ENCODE results near the gene NOMO2. TPM values are rescaled to one million over a fixed set of nuclear protein-coding genes. Genes with fewer than 3 reads are reported as not detected.
"Not testable (repeated sequence)": the region's sequence is repeated elsewhere in the genome, so short reads cannot be mapped to it uniquely, and the experiment has no call there.

Gene NOMO2
- total RNA-seq, 2 donors from 2014 or later, result 59.0 to 85.3 TPM

GRCh38 chr16:18573887-18574286, 12.0 kb upstream of the NOMO2 start:
- 67% methylated on average over 1 of the region's 7 CpGs for WGBS
- H3K36me3 ChIP-seq; DNase-seq (ENCODE audit: low spot score); H3K27me3 ChIP-seq (replicated peaks; ENCODE audit: insufficient read depth); H3K27ac ChIP-seq; intact Hi-C loops (cut with DNase I); H3K4me1 ChIP-seq (replicated peaks); H3K4me3 ChIP-seq; H3K9me3 ChIP-seq: not testable (repeated sequence)

GRCh38 chr16:18572973-18573372, 11.1 kb upstream of the NOMO2 start:
- DNase-seq (ENCODE audit: low spot score); H3K4me1 ChIP-seq (replicated peaks); intact Hi-C loops (cut with DNase I); H3K4me3 ChIP-seq; H3K9me3 ChIP-seq; H3K36me3 ChIP-seq; H3K27me3 ChIP-seq (replicated peaks; ENCODE audit: insufficient read depth); H3K27ac ChIP-seq: not testable (repeated sequence)
- WGBS, result 92% methylated on average over 7 of the region's 8 CpGs

DNA sequence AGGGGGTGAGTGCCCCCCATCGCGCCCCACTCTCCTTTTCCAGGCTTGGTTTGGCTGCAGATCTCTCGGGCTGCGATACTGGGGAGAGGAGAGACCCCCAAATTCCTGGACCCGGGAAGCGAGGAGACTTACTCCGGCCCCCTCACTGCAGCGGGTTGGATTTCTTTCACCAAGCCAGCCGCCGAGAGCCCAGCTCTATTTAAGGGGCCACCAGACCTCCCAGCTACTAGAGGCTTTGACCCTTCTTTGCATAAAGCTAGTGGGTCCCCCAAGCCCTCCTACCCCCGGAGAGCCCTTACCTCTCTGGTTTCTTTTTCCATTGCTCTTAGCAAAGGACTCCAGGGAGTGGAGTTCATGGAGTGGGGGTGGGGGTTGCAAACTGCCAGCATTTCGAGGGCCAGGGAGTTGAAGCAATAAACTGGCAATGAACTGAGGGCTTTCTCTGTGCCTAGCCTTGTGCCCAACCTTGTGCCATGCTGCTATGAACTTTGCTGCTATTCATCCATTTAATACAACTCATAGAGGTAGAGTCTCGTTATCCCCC, 9.5 kb upstream of the NOMO2 start:
- intact Hi-C loops (cut with DNase I); DNase-seq (ENCODE audit: low spot score); H3K9me3 ChIP-seq; H3K27me3 ChIP-seq (replicated peaks; ENCODE audit: insufficient read depth); H3K4me3 ChIP-seq; H3K27ac ChIP-seq; H3K4me1 ChIP-seq (replicated peaks); H3K36me3 ChIP-seq: not testable (repeated sequence)
- WGBS, result no CpG with 5 or more reads among the region's 13 CpGs

- H3K4me3 ChIP-seq; DNase-seq (ENCODE audit: low spot score): not testable (repeated sequence)
Measured at GRCh38 chr16:18570529-18571306, 8.8 kb upstream of the NOMO2 start.

DNA sequence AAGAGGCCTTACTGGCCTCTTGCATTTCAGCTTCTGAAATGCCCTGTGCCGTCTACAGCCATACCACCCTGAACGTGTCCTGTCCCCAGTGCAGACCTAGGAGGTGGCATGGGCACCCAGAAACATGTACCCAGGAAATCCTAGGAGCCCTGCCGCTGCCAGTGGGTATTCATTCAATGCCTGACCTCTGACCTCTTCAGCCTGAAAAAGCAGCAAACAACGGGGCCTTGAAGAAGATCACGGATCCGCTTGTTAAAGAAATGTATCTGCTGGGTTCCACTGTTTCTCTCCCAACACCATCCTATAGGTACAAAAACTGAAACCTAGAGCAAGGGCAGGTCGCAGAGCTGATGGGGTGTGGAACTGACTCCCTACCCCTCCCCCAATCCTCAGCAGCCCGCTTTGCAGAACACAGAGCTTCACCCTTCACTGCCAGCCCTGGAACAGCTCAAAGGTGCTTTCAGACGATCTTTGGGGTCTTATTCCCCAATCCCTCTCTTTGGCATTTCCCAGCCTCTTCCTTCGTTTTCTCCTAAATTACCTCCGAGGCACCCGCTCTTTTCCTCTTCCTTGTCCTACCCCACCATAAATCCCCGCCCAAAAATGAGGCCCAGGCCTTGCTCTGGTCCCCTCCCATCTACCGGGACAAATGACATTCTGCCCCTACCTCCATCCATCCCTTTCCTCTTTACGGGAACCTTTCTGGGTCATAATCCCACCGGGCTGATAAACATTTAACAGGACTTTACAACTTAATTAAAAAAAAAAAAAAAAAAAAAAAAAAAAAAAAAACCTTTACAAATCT, 1.3 kb downstream of the NOMO2 start:
- H3K4me1 ChIP-seq (replicated peaks); H3K9me3 ChIP-seq; intact Hi-C loops (cut with DNase I); H3K36me3 ChIP-seq; DNase-seq (ENCODE audit: low spot score); H3K27me3 ChIP-seq (replicated peaks; ENCODE audit: insufficient read depth); H3K27ac ChIP-seq; H3K4me3 ChIP-seq: not testable (repeated sequence)
- WGBS, result 21% methylated on average over 15 of the region's 16 CpGs

More at GRCh38 chr16:18570529-18571306, 8.8 kb upstream of the NOMO2 start:
- H3K4me1 ChIP-seq (replicated peaks); H3K27me3 ChIP-seq (replicated peaks; ENCODE audit: insufficient read depth); H3K27ac ChIP-seq; intact Hi-C loops (cut with DNase I); H3K36me3 ChIP-seq; H3K9me3 ChIP-seq: not testable (repeated sequence)
- WGBS, result 16% methylated on average over 28 of the region's 46 CpGs

GRCh38 chr16:18553671-18554070, 8.2 kb downstream of the NOMO2 start:
- H3K4me3 ChIP-seq; H3K9me3 ChIP-seq; intact Hi-C loops (cut with DNase I); H3K27ac ChIP-seq; H3K36me3 ChIP-seq; DNase-seq (ENCODE audit: low spot score); H3K27me3 ChIP-seq (replicated peaks; ENCODE audit: insufficient read depth); H3K4me1 ChIP-seq (replicated peaks): not testable (repeated sequence)
- WGBS, result 80% methylated on average over 1 of the region's 5 CpGs

- H3K27ac ChIP-seq; H3K27me3 ChIP-seq (replicated peaks; ENCODE audit: insufficient read depth); DNase-seq (ENCODE audit: low spot score); H3K36me3 ChIP-seq; intact Hi-C loops (cut with DNase I); H3K4me1 ChIP-seq (replicated peaks); H3K9me3 ChIP-seq; H3K4me3 ChIP-seq: not testable (repeated sequence)
- 94% methylated on average over 4 of the region's 6 CpGs for WGBS
Measured at GRCh38 chr16:18547382-18547781, 14.5 kb downstream of the NOMO2 start.

DNA sequence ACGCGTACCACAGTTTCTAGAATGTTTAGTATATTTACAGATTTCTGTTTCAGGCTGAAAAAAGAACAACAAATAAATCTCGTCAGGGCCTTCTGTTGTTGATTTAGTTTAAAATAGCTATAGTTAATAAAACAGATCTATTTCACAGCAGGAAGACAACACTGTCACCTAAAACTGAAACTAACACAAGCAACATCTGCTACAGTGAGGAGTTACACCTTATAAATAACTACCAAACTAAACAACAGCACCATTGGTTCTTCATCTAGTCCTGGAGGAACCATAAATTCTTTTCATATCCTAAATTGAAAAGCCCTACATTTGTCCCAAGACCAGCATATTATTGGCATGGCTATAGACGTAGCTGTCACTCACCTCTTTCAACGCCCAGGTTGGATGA, 15.0 kb downstream of the NOMO2 start:
- H3K4me1 ChIP-seq (replicated peaks); intact Hi-C loops (cut with DNase I); H3K9me3 ChIP-seq; H3K36me3 ChIP-seq; DNase-seq (ENCODE audit: low spot score); H3K27ac ChIP-seq; H3K27me3 ChIP-seq (replicated peaks; ENCODE audit: insufficient read depth); H3K4me3 ChIP-seq: not testable (repeated sequence)
- WGBS, result no CpG with 5 or more reads among the region's 5 CpGs

GRCh38 chr16:18544232-18545081, 17.4 kb downstream of the NOMO2 start:
- intact Hi-C loops (cut with DNase I); H3K4me1 ChIP-seq (replicated peaks); H3K4me3 ChIP-seq; H3K27me3 ChIP-seq (replicated peaks; ENCODE audit: insufficient read depth); H3K36me3 ChIP-seq; H3K27ac ChIP-seq; H3K9me3 ChIP-seq; DNase-seq (ENCODE audit: low spot score): not testable (repeated sequence)
- 52% methylated on average over 3 of the region's 6 CpGs for WGBS

GRCh38 chr16:18541912-18542311, 20.0 kb downstream of the NOMO2 start:
- H3K27me3 ChIP-seq (replicated peaks; ENCODE audit: insufficient read depth); H3K36me3 ChIP-seq; H3K27ac ChIP-seq; DNase-seq (ENCODE audit: low spot score); H3K9me3 ChIP-seq; H3K4me3 ChIP-seq; intact Hi-C loops (cut with DNase I); H3K4me1 ChIP-seq (replicated peaks): not testable (repeated sequence)
- WGBS, result no CpG with 5 or more reads among the region's 5 CpGs

GRCh38 chr16:18537004-18537403, 24.9 kb downstream of the NOMO2 start:
- H3K36me3 ChIP-seq; H3K4me1 ChIP-seq (replicated peaks); H3K4me3 ChIP-seq; DNase-seq (ENCODE audit: low spot score); H3K9me3 ChIP-seq; H3K27me3 ChIP-seq (replicated peaks; ENCODE audit: insufficient read depth); intact Hi-C loops (cut with DNase I); H3K27ac ChIP-seq: not testable (repeated sequence)
- WGBS, result 70% methylated on average over 2 of the region's 3 CpGs
